T-helper 22 cell (primary cell): ENCODE results near the gene EHMT1.

ENCODE experiments used
- DNase-seq: peaks from one replicate; pipeline ENCODE4 v3.0.0-alpha.2; 2020; ENCODE audit warnings: low read depth

The EHMT1 gene

DNA sequence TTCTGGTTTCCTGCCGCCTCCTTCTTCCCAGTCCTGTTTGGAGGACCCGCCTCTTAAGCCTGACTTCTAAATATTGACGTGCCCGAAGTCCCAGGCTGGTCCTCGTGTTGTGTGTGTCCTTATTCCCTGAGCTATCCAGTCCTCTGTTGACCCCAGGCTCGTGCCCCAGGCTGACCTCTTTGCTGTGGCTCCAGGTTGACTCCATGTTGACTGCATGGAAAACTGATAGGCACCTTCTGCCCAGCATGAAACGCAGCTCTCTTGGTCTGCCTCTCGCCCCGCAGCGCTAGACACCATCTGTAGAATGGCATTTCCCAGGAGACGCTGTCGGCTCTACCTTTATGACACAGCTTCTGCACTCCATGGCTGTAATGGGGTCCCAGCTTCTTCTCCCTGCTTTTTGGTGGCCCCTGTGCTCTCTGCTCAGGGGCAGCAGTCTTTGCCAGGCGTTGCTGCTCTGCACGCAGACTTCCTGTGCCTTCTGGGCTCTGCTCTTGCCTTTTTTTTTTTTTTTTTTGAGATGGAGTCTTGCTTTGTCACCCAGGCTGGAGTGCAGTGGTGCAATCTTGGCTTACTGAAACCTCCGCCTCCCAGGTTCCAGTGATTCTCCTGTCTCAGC is 28.4 kb downstream of the EHMT1 start:
- DNase-seq, result no peak

DNA sequence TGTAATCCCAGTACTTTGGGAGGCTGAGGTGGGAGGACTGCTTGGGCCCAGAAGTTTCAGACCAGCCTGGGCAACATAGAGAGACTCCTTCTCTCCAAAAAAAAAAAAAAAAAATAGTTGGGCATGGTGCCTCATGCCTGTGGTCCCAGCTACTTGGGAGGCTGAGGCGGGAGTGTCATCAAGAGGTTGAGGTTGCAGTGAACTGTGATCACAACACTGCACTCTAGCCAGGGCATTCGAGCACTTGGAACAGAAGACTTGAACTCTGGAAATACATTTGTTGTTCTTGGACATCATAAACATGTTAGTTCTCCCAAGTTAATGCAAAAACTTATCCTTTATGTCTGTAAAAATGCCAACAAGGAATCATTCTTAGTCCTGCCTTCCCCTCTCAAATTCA is 29.6 kb downstream of the EHMT1 start:
- no peak for DNase-seq

DNA sequence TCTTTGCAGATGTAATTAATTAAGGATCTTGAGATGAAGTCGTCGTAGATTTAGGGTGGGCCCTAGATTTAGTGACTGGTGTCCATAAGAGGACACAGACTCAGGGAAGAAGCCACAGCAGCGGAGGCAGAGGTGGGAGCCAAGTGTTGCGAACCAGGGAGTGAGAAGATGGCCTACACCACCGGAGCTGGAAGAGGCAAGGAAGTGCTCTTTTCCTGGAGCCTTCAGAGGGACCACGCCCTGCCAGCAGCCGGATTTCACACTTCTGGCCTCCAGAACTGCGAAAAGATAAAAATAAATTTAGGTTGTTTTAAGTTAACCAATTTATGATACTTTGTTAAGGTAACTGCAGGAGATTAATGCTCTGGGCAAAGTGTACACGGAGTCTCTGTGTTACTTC is 30.7 kb downstream of the EHMT1 start:
- DNase-seq, result no peak

DNA sequence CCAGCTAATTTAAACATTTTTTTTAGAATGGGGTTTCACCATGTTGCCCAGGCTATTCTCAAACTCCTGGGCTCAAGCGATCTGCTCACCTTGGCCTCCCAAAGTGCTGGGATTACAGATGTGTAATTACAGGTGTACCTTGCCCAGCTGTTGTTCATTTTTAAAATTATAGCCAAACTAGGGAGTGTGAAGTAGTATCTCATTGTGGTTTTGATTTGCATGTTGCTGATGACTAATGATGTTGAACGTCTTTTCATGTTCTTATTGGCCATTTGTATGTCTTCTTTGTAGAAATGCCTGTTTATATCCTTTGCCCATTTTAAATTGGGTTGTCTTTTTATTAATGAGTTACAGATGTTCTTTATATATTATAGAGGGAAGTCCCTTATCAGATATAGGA is 31.5 kb downstream of the EHMT1 start:
- DNase-seq, result no peak

GRCh38 chr9:137650779-137651178 is 32.0 kb downstream of the EHMT1 start:
- no peak for DNase-seq

DNA sequence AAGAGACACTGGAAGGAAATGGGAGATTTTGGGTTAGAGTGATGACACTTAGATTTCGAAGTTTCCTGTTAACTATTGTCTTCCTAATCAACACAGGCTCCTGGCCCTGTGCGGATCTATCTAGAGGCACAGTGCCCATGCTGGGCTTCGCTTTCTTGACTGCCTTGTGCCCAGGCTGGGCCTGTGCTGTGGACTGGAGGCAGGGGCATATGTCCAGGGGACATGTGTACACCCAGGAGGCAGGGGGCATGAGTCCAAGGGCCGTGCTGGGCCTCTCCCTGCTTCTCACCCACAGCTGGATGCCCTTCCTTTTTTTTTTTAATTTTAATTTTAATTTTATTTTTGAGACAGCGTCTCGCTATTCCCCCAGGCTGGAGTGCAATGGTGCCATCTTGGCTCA is 37.6 kb downstream of the EHMT1 start:
- DNase-seq, result no peak

DNA sequence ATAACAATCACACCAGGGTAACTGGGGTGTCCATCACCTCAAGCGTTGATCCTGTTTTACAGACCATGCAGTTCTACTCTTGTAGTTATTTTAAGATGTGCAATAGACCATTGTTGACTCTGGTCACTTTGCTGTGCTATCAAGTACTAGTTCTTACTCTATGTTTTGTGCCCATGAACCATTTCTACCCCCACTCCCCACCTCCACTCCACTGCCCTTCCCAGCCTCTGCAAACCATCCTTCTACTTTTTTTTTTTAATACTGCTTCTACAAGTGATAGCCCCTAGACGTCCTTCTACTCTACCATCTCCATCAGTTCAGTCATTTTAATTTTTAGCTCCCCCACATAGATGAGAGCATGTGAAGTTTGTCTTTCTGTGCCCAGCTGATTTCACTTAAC is 38.8 kb downstream of the EHMT1 start:
- no peak for DNase-seq

DNA sequence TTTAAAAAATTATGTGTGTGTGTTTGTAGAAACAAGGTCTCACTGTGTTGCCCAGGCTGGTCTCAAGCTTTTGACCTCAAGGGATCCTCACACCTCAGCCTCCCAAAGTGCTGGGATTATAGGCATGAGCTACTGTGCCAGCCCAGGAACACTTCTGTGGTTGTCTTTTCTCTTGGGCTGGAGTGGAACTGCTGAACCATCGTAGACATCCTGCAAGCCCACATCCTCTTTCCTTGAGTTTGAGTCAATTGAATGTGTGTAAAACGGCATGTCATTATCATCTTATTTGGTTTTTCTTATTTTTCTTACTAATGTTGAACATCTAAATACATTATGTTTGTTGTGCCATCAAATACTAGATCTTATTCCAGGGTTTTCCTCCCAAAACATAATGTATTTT is 40.0 kb downstream of the EHMT1 start:
- no peak for DNase-seq

GRCh38 chr9:137660144-137660543 is 41.3 kb downstream of the EHMT1 start:
- DNase-seq, result no peak

- DNase-seq, result no peak
These were observed 44.8 kb downstream of the EHMT1 start for GRCh38 chr9:137663584-137663983.

DNA sequence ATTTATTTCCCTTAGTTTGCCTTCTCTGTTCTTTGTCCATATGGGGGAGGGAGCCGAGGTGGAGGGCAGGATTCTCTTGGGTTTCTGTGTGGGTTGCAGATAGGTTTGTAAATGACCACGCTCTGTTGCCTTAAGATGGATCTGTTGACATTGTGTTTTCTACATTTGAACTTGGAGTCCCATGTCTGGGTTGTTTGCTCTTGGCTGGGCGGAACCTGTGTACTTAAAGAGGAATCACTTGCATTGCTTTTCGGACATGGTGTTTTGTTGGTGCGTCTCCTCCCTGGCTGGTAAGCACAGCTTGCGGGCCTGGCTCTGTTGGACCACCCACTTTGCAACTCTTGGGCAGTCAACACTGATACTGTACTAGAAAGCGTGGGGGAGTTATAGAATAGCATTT is 45.9 kb downstream of the EHMT1 start:
- DNase-seq, result no peak

DNA sequence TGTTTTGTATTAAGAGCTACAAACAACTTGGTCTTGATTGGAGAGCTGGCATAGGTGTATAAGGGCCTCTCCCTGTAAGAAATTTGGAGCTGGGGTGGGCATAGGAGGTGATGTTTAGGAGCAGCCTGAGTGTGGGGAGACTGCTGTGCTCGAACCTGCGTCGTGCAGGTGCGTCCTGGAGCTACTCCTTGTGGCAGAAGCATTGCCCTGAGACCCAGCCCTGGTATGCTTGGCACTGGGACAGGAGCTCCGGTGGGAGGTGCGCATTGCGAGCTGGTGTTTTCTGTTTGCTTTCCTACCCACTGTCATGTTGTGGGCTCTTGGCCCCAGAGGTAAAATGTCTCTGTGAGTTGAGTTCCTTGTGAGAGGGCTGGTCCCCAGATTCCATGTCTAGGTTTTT is 46.4 kb downstream of the EHMT1 start:
- no peak for DNase-seq

DNA sequence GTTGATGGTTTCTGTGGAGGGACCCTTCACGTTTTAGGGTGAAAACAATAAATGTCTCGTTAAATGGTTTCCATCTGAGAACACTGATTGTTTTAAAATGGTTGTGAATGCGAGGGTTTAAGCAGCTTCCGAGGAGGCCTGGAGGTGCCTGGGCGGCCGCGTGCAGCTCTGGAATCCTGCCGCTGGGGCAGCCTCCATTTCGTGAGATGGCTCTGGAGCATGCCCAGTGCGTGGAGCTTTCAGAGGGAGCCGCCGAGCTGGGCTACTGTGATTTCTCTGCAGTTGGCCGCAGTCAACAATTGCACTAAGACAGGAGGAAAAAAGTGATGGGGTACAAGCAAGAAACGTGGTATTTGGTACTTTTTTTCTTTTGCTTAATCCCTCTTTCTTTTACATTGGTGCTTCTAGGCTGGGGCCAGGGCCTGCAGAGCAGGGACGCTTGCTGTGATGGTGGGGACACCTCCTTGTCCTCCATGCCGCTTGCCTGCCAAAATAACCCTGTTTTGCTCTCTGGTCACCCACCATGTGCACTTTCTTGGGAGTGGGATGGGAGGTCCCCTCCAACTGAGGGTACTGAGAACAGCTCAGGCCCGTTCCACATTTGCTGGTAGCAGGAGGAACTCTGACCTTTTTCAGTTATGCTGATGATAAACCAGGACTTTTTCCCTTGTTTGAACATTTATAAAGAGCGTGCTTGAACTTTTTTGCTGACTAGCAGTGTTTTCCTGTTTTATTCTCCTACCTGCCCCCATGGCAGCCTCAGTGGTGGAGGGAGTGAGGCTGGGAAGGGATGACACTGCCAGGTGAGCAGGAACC is 47.1 kb downstream of the EHMT1 start:
- no peak for DNase-seq

DNA sequence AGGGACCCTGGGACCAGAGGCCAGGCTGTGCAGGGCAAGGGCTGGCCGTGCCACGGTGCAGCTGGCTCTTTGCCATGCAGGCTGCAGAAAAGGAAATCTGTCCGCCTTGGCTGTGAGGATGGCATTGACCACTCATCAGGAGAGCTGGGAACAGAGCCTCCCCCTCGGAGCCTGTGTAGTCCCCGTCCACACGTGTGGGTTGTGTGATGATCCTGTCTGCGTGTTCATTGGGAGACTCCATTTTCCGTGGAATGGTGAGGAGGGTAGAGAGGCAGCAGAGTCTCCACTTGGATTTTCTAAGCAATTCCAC is 47.7 kb downstream of the EHMT1 start:
- DNase-seq, result no peak

GRCh38 chr9:137666955-137667670 is 48.3 kb downstream of the EHMT1 start:
- no peak for DNase-seq

- DNase-seq, result no peak
These were observed 49.4 kb downstream of the EHMT1 start for GRCh38 chr9:137668203-137668602.

DNA sequence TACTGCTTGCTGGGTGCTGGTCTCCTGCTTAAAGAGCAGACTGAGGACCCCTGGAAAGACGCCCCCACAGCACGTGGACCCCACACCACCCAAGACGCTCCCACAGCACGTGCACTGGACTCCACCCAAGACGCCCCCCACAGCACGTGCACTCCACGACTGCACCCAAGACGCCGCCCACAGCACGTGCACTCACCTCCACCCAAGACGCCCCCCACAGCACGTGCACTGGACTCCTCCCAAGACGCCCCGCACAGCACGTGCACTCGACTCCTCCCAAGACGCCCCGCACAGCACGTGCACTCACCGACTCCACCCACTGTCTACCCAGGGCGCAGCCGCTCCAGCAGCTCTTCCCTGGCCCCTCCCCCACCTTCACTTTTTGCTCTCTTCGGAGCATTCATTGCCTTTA is 50.5 kb downstream of the EHMT1 start:
- no peak for DNase-seq

DNA sequence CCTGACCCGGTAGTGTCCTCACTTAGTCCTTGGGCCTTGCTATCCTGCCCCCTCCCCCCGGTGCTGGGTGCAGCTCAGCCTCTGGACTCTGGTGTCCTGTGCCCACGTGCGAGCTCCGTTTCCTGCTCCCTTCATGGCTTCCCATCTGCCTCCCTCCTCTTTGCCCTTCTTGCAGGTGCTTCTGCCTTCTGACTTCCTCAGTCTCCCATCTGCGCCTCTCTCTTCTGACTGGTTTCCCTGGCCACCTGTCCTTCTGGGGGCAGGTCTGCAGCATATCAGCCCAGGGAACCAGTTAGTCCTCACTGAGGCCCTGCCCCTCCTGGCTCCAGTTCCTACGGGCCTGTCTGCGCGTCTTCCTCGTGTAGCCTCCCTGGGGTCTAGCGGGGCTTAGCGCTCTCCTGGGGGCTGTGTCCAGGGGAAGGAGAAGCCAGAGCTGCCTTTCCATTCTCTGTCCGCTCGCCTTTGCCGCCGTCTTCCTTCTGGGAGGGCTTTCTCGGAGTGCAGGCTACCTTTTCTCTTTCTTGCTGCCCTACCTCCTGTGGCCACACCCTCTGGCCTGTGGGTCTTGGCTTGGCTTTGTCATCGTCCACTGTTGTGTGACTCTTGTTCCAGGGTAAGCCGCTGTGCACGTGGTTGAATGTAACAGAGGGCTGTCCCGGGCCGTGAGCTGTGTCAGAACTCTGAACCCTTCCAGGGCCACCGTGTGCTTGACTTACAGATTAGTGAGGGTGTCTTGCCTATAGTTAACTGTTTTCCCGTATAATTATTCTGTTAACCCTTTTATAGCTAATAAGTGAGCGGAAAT is 51.8 kb downstream of the EHMT1 start:
- DNase-seq, result no peak

- no peak for DNase-seq
These were observed 52.4 kb downstream of the EHMT1 start for GRCh38 chr9:137671196-137671538.

DNA sequence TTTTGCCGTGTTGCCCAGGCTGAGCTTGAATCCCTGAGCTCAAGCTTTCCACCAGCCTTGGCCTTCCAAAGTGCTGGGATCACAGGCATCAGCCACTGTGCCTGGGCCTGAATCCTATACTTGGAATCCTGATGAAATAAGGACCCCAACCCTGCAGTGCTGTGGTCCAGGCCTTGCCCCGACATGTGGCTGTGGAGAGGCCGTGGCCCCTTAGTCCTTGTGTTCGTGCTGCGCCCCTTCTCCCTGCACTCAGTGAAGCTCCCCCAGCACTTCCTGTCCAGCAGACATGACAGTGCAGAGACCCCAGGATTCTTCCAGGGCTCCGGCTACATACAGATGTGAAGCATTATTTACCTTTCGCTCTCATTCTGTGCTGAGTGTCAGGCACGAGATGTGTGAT is 52.9 kb downstream of the EHMT1 start:
- no peak for DNase-seq

DNA sequence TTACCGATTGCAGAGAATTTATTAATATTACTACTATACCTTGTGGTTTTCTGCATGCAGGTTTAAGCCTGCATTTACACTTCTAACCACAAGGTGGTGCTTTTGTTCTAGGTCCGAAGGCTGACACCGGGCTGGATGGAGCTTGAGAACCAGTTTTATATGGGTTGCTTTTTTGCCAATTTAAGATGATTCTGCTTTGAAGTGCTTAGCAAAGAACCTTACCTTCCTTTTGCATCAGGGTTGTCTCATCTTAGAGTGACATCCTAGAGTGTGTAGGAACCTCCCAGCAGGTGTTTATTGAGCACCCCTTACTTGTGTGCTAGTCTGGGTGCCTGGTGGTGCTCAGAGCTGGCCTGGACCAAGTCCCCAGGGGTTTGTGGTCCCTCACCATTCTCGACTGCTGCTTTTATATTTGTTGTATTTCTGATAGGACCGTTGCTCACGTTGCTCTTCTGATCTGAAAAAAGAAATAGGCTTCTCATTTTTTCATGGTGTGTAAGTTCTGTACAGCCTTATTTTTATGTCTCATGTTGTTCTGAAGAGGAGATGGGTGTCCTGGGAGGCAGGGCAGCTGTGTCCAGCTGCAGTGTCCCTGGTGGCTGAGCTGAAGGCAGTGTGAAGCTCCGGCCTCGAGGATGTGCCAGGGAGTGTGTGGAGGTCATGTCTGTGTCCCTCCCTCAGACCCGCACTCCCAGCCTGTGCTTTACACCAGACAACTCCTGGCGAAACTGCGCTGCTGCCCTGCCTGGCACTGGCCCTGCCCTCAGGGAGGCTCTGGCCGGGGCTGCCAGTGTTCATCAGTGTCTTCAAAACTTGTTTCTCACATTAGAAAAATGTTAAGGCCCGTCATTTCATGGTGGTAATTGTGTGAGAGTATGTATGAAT is 54.3 kb downstream of the EHMT1 start:
- peak; percentile 8 for DNase-seq

DNA sequence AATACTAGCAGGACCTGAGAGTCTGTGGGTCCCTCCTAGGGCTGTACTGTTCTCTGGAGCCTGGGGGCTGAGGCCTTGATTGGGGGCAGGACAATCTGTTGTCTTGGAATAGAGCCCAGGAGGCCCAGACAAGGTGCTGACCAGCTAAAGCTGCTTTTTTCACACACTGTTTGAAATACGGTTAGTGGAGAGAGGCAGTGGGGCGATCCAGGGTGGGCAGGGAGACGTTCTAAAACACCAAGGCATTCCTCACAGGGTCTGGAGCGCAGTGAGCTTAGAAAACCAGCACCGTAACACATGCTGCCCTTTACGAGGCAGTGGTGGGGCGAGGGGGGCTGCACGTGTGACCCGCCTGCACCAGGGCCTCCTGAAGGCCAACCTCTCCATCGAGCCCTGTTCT is 55.1 kb downstream of the EHMT1 start:
- DNase-seq, result no peak
